ENCODE data around the gene IDH3A.

IDH3A gene

DNA sequence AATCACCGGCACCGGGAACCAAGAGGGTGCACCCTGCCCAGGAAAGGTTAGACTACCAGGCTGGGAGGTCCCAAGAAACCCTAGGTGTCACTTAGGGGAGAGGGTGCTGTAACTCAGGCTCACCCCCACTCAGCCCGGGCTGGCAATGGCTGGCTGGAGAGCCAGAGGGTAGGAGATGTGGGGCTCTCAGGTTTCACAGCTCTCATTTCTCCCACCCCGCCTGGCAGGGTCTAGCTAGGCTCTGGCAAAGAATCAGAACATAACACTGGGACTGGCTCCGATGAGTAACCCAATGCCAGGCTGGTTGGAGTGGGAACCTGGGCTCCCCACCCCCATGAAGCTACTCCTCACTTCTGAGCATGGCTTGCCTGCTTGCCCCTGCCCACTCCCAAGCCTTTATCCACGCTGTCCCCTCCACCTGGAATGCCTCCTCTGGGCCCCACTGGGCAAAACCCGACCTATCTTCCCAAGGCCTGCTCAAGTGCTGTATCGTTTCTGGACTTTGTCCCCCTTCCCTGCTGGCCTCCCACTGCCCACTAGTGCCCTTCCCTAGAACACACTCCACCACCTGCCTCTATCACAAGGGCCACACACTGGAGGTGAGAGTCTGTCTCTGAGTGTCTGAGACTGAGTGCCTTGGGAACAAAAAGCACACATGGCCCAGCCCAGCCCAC, 19.9 kb upstream of the IDH3A start:
- Histone ChIP-seq H3K4me1 (ENCODE audit: control insufficient read depth, low read length) (peaks cover 14% of the 10 kb centered on the region), H3K36me3 (ENCODE audit: control insufficient read depth, low read length) (no peaks in the 10 kb centered on the region), H4K20me1 (ENCODE audit: control insufficient read depth, insufficient read depth, low read depth, low read length) (no peaks in the 10 kb centered on the region), H3K27me3 (ENCODE audit: control insufficient read depth, low read length) (0 out of 2 replicates have a peak, but pooled peaks cover 4% of the 10 kb centered on the region), H3F3A (ENCODE audit: control insufficient read depth, insufficient read depth) (peaks cover 7% of the 10 kb centered on the region), H3K27ac (ENCODE audit: low read depth, low read length) (no peak overlapping the region), H3K9me3 (ENCODE audit: control insufficient read depth, insufficient read depth, low read length) (no peaks in the 10 kb centered on the region), H3K4me3 (ENCODE audit: low read length) (no peak overlapping the region), H3K9me2 (replicated peaks; ENCODE audit: control insufficient read depth, low read length) (no peaks in the 10 kb centered on the region), H3K79me2 (ENCODE audit: control insufficient read depth, low read length) (no peaks in the 10 kb centered on the region), H3K4me2 (ENCODE audit: low read length) (no peak overlapping the region)
- no peak for TF ChIP-seq EZH2phosphoT487 (IDR thresholded peaks at IDR 0.05; ENCODE audit: borderline replicate concordance, low read length)
- TF ChIP-seq, protein P1, sequence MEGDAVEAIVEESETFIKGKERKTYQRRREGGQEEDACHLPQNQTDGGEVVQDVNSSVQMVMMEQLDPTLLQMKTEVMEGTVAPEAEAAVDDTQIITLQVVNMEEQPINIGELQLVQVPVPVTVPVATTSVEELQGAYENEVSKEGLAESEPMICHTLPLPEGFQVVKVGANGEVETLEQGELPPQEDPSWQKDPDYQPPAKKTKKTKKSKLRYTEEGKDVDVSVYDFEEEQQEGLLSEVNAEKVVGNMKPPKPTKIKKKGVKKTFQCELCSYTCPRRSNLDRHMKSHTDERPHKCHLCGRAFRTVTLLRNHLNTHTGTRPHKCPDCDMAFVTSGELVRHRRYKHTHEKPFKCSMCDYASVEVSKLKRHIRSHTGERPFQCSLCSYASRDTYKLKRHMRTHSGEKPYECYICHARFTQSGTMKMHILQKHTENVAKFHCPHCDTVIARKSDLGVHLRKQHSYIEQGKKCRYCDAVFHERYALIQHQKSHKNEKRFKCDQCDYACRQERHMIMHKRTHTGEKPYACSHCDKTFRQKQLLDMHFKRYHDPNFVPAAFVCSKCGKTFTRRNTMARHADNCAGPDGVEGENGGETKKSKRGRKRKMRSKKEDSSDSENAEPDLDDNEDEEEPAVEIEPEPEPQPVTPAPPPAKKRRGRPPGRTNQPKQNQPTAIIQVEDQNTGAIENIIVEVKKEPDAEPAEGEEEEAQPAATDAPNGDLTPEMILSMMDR (IDR thresholded peaks at IDR 0.05; ENCODE audit: low read depth, low read length, poor library complexity, severe bottlenecking) = no peak

DNA sequence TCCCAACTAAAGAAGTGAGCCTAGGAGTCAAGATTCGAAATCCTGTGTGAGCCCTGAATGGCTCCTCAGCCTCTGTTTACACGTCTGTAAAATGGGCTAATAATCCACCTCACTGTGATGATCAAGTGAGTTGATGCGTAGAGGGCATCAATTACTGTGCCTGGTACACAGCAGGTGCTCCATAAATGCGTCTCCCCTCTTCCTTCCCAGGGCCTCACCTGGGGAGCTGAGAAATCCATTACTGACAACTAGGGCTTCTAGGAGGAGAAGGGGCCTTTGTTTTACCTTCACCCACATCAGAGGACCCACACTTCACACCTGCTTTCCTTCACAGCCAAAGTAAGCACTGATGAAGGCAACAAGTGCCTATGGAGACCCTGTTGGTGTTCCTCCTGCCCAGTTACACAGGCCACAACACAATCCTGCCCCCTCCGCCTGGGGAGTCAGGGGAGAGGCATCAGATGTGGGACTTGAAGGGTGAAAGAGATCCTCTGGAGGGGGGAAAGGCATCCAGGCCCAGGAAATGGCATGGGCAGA, 19.3 kb upstream of the IDH3A start:
- peaks cover 7% of the 10 kb centered on the region for H3F3A ChIP-seq (ENCODE audit: control insufficient read depth, insufficient read depth)
- H3K4me2 ChIP-seq (ENCODE audit: low read length) = no peak overlapping the region
- H3K79me2 ChIP-seq (ENCODE audit: control insufficient read depth, low read length) = no peaks in the 10 kb centered on the region
- no peaks in the 10 kb centered on the region for H3K9me3 ChIP-seq (ENCODE audit: control insufficient read depth, insufficient read depth, low read length)
- H3K36me3 ChIP-seq (ENCODE audit: control insufficient read depth, low read length) = no peaks in the 10 kb centered on the region
- H3K4me1 ChIP-seq (ENCODE audit: control insufficient read depth, low read length) = peaks cover 14% of the 10 kb centered on the region
- no peak overlapping the region for H3K27ac ChIP-seq (ENCODE audit: low read depth, low read length)
- no peaks in the 10 kb centered on the region for H4K20me1 ChIP-seq (ENCODE audit: control insufficient read depth, insufficient read depth, low read depth, low read length)
- no peaks in the 10 kb centered on the region for H3K9me2 ChIP-seq (replicated peaks; ENCODE audit: control insufficient read depth, low read length)
- no peak for TF ChIP-seq EZH2phosphoT487 (IDR thresholded peaks at IDR 0.05; ENCODE audit: borderline replicate concordance, low read length)
- TF ChIP-seq, protein P1 (IDR thresholded peaks at IDR 0.05; ENCODE audit: low read depth, low read length, poor library complexity, severe bottlenecking) = no peak
- H3K4me3 ChIP-seq (ENCODE audit: low read length) = no peak overlapping the region
- 0 out of 2 replicates have a peak, but pooled peaks cover 4% of the 10 kb centered on the region for H3K27me3 ChIP-seq (ENCODE audit: control insufficient read depth, low read length)

DNA sequence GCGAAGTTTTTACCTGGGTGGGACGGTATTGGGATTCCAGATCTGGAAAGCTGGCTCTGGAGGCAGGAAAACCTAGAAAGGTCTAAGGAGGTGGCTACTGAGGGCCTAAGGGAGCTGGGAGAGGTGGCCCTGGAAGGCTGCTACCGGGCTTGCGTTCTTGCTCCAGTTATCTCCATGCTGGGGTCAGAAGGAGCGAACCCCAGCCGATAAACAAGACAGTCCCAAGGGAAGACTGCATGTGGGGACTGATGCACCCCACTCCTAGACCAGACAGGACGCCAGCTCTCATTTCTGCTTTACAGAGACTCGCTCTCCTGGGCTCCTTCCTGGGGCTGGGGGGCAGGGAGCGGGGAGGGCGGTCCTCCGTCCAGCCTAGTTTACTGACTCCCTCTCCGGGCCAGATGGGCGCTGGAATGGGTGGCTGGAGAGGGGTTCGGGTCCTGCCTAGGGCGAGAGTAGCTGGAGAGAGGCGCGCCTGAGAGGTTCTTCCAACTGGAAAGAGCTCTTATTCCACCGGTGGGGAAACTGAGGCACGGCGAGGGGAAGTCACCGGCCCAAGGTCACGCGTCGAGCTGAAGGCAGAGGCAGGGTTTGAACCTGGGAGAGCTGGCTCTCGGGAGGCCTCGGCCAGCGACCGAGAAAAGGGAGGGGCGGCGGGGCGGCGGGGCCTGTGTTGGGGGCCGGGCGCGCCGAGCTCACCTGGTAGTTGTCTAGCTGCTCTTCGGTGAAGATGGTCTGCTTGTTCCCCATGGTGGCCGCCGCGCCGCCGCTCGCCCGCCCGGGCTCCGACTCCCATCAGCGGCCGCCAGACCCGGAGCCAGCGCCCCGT, 18.5 kb upstream of the IDH3A start:
- Histone ChIP-seq H3K79me2 (ENCODE audit: control insufficient read depth, low read length) (no peaks in the 10 kb centered on the region), H4K20me1 (ENCODE audit: control insufficient read depth, insufficient read depth, low read depth, low read length) (no peaks in the 10 kb centered on the region), H3K9me3 (ENCODE audit: control insufficient read depth, insufficient read depth, low read length) (no peaks in the 10 kb centered on the region), H3K4me3 (ENCODE audit: low read length) (peak overlapping the region; percentile 75; the same call in 1 of the 2 replicates), H3K27ac (ENCODE audit: low read depth, low read length) (no peak overlapping the region), H3F3A (ENCODE audit: control insufficient read depth, insufficient read depth) (peaks cover 7% of the 10 kb centered on the region), H3K4me1 (ENCODE audit: control insufficient read depth, low read length) (peaks cover 14% of the 10 kb centered on the region), H3K36me3 (ENCODE audit: control insufficient read depth, low read length) (no peaks in the 10 kb centered on the region), H3K4me2 (ENCODE audit: low read length) (peak overlapping the region; percentile 96; the same call in 1 of the 2 replicates), H3K27me3 (ENCODE audit: control insufficient read depth, low read length) (0 out of 2 replicates have a peak, but pooled peaks cover 4% of the 10 kb centered on the region), H3K9me2 (replicated peaks; ENCODE audit: control insufficient read depth, low read length) (no peaks in the 10 kb centered on the region)
- TF ChIP-seq, protein P1 (IDR thresholded peaks at IDR 0.05; ENCODE audit: low read depth, low read length, poor library complexity, severe bottlenecking) = no peak
- no peak for TF ChIP-seq EZH2phosphoT487 (IDR thresholded peaks at IDR 0.05; ENCODE audit: borderline replicate concordance, low read length)
